Muscle layer of colon (tissue), 2 donors: ENCODE measurements around the gene VAPA.

Experiments used
- H3K27ac ChIP-seq: one replicate; pipeline ENCODE4 v1.7.0; 2013; ENCODE audit warnings: low read depth, mild to moderate bottlenecking, low read length, moderate library complexity
- H3K27me3 ChIP-seq, 2 donors: one replicate each; pipeline ENCODE4 v1.7.0; 2013; ENCODE audit warnings: low read length in 2 of 2, mild to moderate bottlenecking in 2 of 2; ENCODE audit not compliant: insufficient read depth in 2 of 2, control insufficient read depth in 1 of 2
- H3K36me3 ChIP-seq: one replicate; pipeline ENCODE4 v1.7.0; 2013; ENCODE audit warnings: mild to moderate bottlenecking, low read length; ENCODE audit not compliant: insufficient read depth
- H3K4me1 ChIP-seq: one replicate; pipeline ENCODE4 v1.7.0; 2013; ENCODE audit warnings: mild to moderate bottlenecking, low read length; ENCODE audit not compliant: insufficient read depth
- H3K4me3 ChIP-seq, 2 donors: one replicate each; pipeline ENCODE4 v1.7.0; 2013; ENCODE audit warnings: low read length in 2 of 2, low read depth in 1 of 2, mild to moderate bottlenecking in 1 of 2, moderate library complexity in 1 of 2
- H3K9ac ChIP-seq: one replicate; pipeline ENCODE4 v1.7.0; 2013; ENCODE audit warnings: low read length
- H3K9me3 ChIP-seq: one replicate; pipeline ENCODE4 v1.7.0; 2013; ENCODE audit warnings: mild to moderate bottlenecking, low read length
- donor health status: abdominal sarcoma.
- donor health status: Adenocarcinoma of cecum.

The VAPA gene

GRCh38 chr18:9913526-9914333 is at the start of gene VAPA:
VAPA (plus strand) TSS chr18:9914016; CDS start chr18:9914257, 241 bp downstream.
- no peaks in the 10 kb centered on the region for H3K36me3 ChIP-seq
- H3K4me1 ChIP-seq: peaks cover 31% of the 10 kb centered on the region
- H3K9me3 ChIP-seq: no peaks in the 10 kb centered on the region
- peak within 1 kb of the TSS; percentile 94 for H3K27ac ChIP-seq
- H3K27me3 ChIP-seq: no peaks in the 10 kb centered on the region
- peak within 1 kb of the TSS; percentile 91 for H3K9ac ChIP-seq
- peak within 1 kb of the TSS; percentile 94 to 96 for H3K4me3 ChIP-seq

- H3K9ac ChIP-seq: no peak overlapping the region
- peaks cover 11% of the 10 kb centered on the region for H3K4me1 ChIP-seq
- no peak overlapping the region for H3K27ac ChIP-seq
- H3K36me3 ChIP-seq: no peaks in the 10 kb centered on the region
- H3K4me3 ChIP-seq: no peak overlapping the region
- no peaks in the 10 kb centered on the region for H3K27me3 ChIP-seq
- no peaks in the 10 kb centered on the region for H3K9me3 ChIP-seq
These were observed 47.9 kb upstream of the VAPA start for GRCh38 chr18:9865764-9866490.

- Histone ChIP-seq H3K27me3 (no peaks in the 10 kb centered on the region), H3K4me3 (no peak overlapping the region), H3K4me1 (peaks cover 11% of the 10 kb centered on the region), H3K9ac (no peak overlapping the region), H3K9me3 (no peaks in the 10 kb centered on the region), H3K36me3 (no peaks in the 10 kb centered on the region), H3K27ac (no peak overlapping the region)
These were observed 47.2 kb upstream of the VAPA start for GRCh38 chr18:9866627-9867026.

GRCh38 chr18:9867071-9867594 is 46.7 kb upstream of the VAPA start:
- Histone ChIP-seq H3K27me3 (no peaks in the 10 kb centered on the region), H3K4me3 (no peak overlapping the region), H3K4me1 (peaks cover 11% of the 10 kb centered on the region), H3K36me3 (no peaks in the 10 kb centered on the region), H3K9ac (no peak overlapping the region), H3K27ac (no peak overlapping the region), H3K9me3 (no peaks in the 10 kb centered on the region)

GRCh38 chr18:9868857-9869714 is 44.7 kb upstream of the VAPA start:
- no peak overlapping the region for H3K4me3 ChIP-seq
- no peaks in the 10 kb centered on the region for H3K36me3 ChIP-seq
- no peak overlapping the region for H3K9ac ChIP-seq
- H3K4me1 ChIP-seq: peaks cover 11% of the 10 kb centered on the region
- no peak overlapping the region for H3K27ac ChIP-seq
- no peaks in the 10 kb centered on the region for H3K27me3 ChIP-seq
- H3K9me3 ChIP-seq: no peaks in the 10 kb centered on the region

GRCh38 chr18:9869715-9870430 is 43.9 kb upstream of the VAPA start:
- H3K9ac ChIP-seq: no peak overlapping the region
- H3K36me3 ChIP-seq: no peaks in the 10 kb centered on the region
- H3K27me3 ChIP-seq: no peaks in the 10 kb centered on the region
- H3K4me1 ChIP-seq: peaks cover 11% of the 10 kb centered on the region
- H3K27ac ChIP-seq: no peak overlapping the region
- H3K9me3 ChIP-seq: no peaks in the 10 kb centered on the region
- no peak overlapping the region for H3K4me3 ChIP-seq

- no peaks in the 10 kb centered on the region for H3K36me3 ChIP-seq
- peaks cover 11% of the 10 kb centered on the region for H3K4me1 ChIP-seq
- H3K27me3 ChIP-seq: no peaks in the 10 kb centered on the region
- no peak overlapping the region for H3K27ac ChIP-seq
- H3K9ac ChIP-seq: no peak overlapping the region
- no peak overlapping the region for H3K4me3 ChIP-seq
- H3K9me3 ChIP-seq: no peaks in the 10 kb centered on the region
These were observed 43.3 kb upstream of the VAPA start for GRCh38 chr18:9870431-9871008.

GRCh38 chr18:9871244-9871746 is 42.5 kb upstream of the VAPA start:
- Histone ChIP-seq H3K27ac (no peak overlapping the region), H3K36me3 (no peaks in the 10 kb centered on the region), H3K27me3 (no peaks in the 10 kb centered on the region)

GRCh38 chr18:9872823-9873222 is 41.0 kb upstream of the VAPA start:
- Histone ChIP-seq H3K4me3 (no peak overlapping the region), H3K36me3 (no peaks in the 10 kb centered on the region), H3K27me3 (no peaks in the 10 kb centered on the region), H3K4me1 (peaks cover 15% of the 10 kb centered on the region), H3K9ac (no peak overlapping the region), H3K27ac (no peak overlapping the region), H3K9me3 (no peaks in the 10 kb centered on the region)

More at GRCh38 chr18:9871244-9871746, 42.5 kb upstream of the VAPA start:
- Histone ChIP-seq H3K9ac (no peak overlapping the region), H3K4me1 (peaks cover 11% of the 10 kb centered on the region), H3K4me3 (no peak overlapping the region), H3K9me3 (no peaks in the 10 kb centered on the region)

GRCh38 chr18:9874728-9875127 is 39.1 kb upstream of the VAPA start:
- Histone ChIP-seq H3K9ac (no peak overlapping the region), H3K27ac (no peak overlapping the region), H3K9me3 (no peaks in the 10 kb centered on the region), H3K36me3 (no peaks in the 10 kb centered on the region), H3K27me3 (no peaks in the 10 kb centered on the region), H3K4me1 (peaks cover 12% of the 10 kb centered on the region), H3K4me3 (no peak overlapping the region)
